ENCODE data around the gene PFDN6.

- TF ChIP-seq EZH2 (IDR thresholded peaks at IDR 0.05; ENCODE audit: low read depth, unreplicated experiment) (no peak), POLR2AphosphoS5 (IDR thresholded peaks at IDR 0.05; ENCODE audit: low read depth) (no peak), CTCF (conservative IDR thresholded peaks at IDR 0.05; ENCODE audit: low read depth in 2 of 2) (no peak), CREB1 (CRISPR knock-in tag; IDR thresholded peaks at IDR 0.05; ENCODE audit: low read depth) (no peak), REST (IDR thresholded peaks at IDR 0.05; ENCODE audit: unreplicated experiment) (no peak)
Measured at GRCh38 chr6:33294086-33294823, 4.9 kb downstream of the PFDN6 start.
